Stimulated activated CD4-positive, alpha-beta T cell treated with anti-CD3 and anti-CD28 coated beads, Interleukin-2, amount 100 ng/mL, for 24 hours (primary cell): Measurements from ENCODE around the gene CR1.
"Not testable (repeated sequence)": the region's sequence is repeated elsewhere in the genome, so short reads cannot be mapped to it uniquely, and the experiment has no call there.

Experiments used
- DNase-seq, 2 donors: peaks; one replicate each; pipeline ENCODE4 v3.0.0-alpha.2; 2020

CR1 gene

GRCh38 chr1:207591205-207591604 lies 95.2 kb downstream of the CR1 start:
- not testable (repeated sequence) for DNase-seq

DNA sequence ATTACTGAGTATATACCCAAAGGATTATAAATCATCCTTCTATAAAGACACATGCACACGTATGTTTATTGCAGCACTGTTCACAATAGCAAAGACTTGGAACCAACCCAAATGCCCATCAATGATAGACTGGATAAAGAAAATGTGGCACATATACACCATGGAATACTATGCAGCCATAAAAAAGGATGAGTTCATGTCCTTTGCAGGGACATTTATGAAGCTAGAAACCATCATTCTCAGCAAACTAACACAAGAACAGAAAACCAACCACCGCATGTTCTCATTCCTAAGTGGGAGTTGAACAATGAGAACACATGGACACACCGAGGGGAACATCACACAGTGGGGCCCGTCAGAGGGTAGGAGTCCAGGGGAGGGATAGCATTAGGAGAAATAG lies 98.1 kb downstream of the CR1 start:
- DNase-seq = not testable (repeated sequence)

DNA sequence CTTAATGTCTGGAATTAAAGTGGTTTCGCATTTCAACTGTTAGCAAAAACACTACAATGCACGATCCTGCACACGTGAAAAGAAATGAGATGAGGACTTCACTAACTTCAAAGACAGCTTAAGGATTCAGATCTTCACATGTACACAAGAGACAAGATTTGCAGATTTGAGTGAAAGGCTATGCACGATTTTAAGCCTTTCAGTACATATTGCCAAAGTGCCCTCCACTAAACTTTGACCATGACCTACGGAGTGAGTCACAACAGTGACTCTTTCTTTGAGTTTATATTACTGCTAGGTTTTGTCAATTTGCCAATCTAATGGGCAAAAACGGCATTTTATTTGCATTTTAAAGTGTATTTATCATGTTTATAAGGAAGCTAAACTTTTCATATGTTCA lies 107.8 kb downstream of the CR1 start:
- no peak for DNase-seq

DNA sequence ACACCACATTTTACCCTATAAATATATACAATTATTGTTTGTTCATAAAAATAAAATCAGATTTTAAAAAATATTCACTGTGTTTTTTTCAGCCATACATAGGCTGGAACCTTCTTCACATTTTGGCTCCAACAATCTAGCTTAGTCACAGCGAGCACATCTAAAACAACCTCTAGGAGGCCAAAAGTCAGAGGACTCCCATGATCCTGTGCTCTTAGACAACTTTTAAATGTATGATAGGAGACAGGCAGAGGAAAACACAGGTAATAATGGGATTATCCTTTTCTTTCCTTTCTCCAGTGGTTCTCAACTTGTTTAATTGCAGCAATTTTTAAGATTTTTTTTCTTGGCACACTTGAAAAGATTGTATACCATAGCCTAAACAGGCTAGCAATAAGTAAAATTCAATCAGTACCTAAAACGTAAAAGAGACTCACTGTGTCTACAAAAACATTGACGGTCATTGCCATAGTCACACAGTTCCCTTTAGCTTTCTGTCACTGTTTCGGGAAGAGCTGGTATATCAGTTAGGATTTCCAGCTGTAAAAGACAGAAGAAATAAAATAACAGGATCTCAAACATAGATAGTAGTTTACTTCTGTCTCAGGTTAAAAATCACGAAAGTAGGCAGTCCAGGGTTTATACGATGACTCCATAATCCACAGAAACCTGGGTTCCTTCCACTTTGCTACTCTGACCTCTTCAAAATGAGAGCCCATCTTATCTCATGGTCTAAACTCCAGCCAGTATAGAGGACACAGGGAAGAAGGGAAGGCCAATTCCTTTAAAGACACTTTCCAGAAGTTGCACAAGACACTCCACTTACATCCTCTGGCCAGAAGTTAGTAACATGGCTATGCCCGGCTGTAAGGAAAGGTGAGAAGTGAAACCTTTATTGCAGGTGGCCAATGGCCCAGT lies 109.7 kb downstream of the CR1 start:
- no peak for DNase-seq

DNA sequence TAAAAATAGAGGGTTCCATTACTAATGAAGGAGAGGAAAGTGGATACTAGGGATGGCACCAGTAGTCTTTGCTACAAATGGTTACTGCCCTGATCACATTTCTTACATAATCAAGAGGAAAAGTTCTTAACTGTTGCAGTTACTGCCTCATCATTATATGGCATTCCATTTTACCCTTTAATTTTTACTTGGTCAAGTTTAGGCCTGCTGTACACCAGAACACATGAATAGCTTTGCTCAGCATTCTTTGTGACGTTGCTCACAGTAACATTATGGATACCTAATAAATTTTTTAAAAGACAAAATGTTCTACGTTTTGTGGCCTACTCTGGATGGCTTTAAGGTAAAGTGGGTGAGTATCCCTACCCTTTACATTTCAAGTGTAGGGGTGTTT lies 110.4 kb downstream of the CR1 start:
- DNase-seq = no peak

- DNase-seq = no peak
Observed at GRCh38 chr1:207612762-207613161, 116.8 kb downstream of the CR1 start.

- no peak for DNase-seq
Observed at GRCh38 chr1:207619871-207620542, 124.0 kb downstream of the CR1 start.

GRCh38 chr1:207620543-207620893 lies 124.6 kb downstream of the CR1 start:
- DNase-seq = no peak

- DNase-seq = not testable (repeated sequence)
Observed at GRCh38 chr1:207625504-207626071, 129.6 kb downstream of the CR1 start.

DNA sequence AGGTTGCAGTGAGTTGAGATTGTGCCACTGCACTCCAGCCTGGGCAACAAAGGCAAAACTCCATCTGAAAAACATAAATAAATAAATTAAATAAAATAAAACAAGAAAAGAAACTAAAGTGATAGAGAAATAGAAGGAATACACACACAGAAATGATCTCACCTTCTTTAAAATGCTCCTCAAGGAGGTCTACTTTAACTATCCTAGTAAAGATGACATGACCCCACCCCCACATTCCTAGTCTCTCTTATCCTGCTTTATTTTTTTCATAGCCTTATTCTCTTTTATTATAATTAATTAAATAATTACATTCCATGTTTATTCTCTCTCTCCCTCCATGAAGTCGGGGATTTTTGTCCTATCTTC lies 131.0 kb downstream of the CR1 start:
- no peak for DNase-seq

DNA sequence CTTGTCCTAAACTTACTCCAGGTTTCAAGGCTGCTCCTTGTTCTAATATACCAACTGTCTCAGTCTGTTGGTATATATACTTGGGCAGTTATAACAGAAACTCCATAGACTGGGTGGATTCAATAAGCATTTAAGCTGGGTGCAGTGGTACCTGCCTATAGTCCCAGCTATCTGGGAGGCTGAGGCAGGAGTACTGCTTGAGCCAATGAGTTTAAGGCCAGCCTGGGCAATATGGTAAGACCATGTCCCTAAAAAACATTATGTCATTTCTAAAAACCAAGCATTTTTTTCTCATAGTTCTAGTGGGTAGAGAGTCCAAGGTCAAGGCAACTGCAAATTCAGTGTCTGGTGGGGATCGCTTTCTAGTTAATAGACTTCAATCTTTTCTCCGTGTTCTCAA lies 131.5 kb downstream of the CR1 start:
- no peak for DNase-seq

DNA sequence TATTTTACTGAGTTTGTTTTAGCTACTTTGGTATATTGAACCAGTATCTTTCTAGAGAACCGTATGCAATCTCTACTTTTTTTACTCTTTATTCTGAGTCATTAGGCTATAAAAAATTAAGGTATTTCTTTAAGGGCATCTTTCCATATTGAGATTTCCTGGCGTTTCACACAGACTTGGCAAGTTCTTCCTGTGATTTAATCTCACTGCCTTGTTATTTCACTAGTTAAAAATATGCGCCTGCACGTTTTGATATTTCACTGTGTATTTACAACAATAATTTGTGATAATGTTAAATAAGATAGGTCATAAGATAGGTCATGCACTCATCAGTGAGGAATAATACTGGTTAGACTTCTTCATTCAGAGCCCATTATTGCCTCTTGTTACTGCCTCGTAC lies 132.8 kb downstream of the CR1 start:
- DNase-seq = no peak

DNA sequence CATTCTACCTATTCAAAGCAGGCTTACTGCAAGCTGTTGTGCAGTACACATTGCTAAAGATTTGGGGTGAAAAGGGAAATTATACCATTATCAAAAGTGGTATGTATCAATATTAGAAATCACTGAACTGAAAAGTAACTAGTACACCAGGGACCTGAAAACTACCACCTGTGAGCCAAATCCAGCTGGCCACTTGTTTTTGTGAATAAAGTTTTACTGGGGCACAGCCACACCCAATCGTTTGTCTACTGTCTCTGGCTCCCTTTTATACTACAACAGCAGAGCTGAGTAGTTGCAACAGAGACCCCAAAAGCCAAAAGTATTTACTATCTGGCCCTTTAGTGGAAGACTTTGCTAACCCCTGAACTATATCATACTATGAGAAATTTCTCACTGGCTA lies 135.2 kb downstream of the CR1 start:
- no peak for DNase-seq

GRCh38 chr1:207633226-207633625 lies 137.3 kb downstream of the CR1 start:
- no peak for DNase-seq

GRCh38 chr1:207633699-207634289 lies 137.8 kb downstream of the CR1 start:
- not testable (repeated sequence) for DNase-seq

- not testable (repeated sequence) for DNase-seq
Observed at GRCh38 chr1:207634293-207634692, 138.3 kb downstream of the CR1 start.

DNA sequence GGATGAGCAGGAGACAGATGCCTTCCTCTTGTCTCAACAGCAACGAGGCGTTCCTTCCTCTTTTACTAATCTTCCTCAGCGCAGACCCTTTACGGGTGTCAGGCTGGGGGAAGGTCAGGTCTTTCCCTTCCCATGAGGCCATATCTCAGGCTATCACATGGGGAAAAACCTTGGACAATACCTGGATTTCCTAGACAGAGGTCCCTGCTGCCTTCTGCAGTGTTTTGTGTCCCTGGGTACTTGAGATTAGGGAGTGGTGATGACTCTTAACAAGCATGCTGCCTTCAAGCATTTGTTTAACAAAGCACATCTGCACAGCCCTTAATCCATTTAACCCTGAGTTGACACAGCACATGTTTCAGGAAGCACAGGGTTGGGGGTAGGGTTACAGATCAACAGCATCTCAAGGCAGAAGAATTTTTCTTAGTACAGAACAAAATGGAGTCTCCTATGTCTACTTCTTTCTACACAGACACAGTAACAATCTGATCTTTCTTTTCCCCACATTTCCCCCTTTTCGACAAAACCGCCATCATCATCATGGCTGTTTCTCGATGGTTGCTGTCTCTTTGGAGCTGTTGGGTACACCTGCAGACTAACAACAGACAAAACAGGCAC lies 139.7 kb downstream of the CR1 start:
- DNase-seq = not testable (repeated sequence)

DNA sequence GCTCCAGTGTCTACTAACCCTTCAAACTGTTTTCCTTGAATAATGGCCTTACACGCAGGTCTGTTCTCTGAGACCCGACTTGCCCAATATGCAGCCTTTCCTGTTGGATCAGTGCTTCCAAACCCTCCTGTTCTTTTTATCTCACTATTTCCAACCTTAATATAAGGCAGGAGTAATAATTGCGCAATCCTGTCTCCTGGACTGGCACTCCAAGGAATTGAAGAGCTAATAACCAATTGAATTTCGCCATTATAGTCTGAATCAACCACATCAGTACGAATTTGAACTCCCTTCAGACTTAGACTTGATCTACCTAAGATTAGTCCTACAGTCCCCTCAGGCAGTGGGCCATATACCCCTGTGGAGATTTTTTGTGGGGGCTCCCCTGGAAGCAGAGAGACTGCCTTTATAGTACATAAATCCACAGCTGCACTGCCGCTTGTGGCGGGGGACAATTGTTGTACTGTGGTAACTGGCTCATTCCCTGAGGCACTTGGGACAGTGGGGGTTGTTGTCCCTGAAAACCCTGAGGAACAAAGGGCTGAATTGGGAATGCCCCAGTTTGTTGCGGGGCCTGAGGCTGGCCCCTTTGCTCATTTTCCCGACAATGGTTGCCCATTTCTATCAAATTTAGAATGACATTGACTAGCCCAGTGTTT lies 142.7 kb downstream of the CR1 start:
- not testable (repeated sequence) for DNase-seq

- not testable (repeated sequence) for DNase-seq
Observed at GRCh38 chr1:207639362-207639761, 143.4 kb downstream of the CR1 start.

DNA sequence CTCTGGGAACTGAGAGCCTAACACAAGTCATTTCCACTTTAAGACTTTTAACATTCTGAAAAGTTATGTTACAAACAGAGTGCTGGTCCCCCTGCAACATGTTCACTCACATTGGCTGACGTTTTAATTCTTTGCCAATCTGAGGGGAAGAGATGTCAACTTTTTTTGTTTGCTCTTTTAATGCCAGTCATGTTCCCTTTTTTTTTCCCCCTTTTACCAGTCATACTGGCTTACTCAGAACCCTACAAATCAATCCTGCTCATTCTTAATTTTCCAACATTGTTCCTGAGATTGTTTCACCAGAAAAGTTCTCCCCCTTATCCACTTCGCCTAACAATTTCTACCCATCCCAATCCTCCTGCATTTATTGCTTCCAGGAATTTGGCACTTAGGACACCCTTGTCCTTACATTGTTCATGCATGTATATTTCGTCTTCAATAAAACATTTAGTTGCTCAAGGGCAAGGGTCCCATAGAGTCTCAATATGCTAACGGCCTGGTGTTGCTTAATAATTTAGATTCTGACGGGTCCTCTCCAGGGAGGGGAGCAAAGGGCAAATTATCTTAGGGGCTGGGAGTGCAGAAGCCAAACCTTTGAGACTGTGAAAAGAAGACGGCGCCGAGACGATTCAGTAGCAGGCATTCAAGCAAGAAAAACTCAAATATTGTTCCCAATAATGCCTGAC lies 148.4 kb downstream of the CR1 start:
- no peak for DNase-seq

GRCh38 chr1:207644852-207645634 lies 149.1 kb downstream of the CR1 start, which contains the start of gene CR1L:
CR1L (plus strand) TSS chr1:207645133; CDS start chr1:207645234, 101 bp downstream.
- peak; percentile 73 to 82 for DNase-seq
